Central memory CD8-positive, alpha-beta T cell (primary cell): ENCODE results near the gene SPATA31A7.
"Not testable (repeated sequence)": the region's sequence is repeated elsewhere in the genome, so short reads cannot be mapped to it uniquely, and the experiment has no call there.

ENCODE experiments used
- ATAC-seq: fragments of 150-1000 bp; cut with Tn5 transposase; replicated peaks from 2 replicates; pipeline ENCODE4 v1.10.0; 2022; ENCODE audit warnings: mild to moderate bottlenecking, moderate FRiP score, moderate number of reproducible peaks; ENCODE audit not compliant: poor library complexity, severe bottlenecking; ENCODE audit errors: extremely low read depth
- DNase-seq, 2 donors: peaks; one replicate each; pipeline ENCODE4 v3.0.0; 2021; ENCODE audit warnings: low spot score in 2 of 2
- H3K27ac Mint-ChIP-seq: one replicate; pipeline ENCODE4 v1.8.0; 2022; ENCODE audit warnings: low read depth, mild to moderate bottlenecking, moderate library complexity, mixed read lengths
- H3K27me3 Mint-ChIP-seq: one replicate; pipeline ENCODE4 v1.8.0; 2022; ENCODE audit warnings: mixed read lengths
- H3K36me3 Mint-ChIP-seq: one replicate; pipeline ENCODE4 v1.8.0; 2022; ENCODE audit warnings: mild to moderate bottlenecking, moderate library complexity, mixed read lengths; ENCODE audit not compliant: insufficient read depth
- H3K4me1 Mint-ChIP-seq: one replicate; pipeline ENCODE4 v1.8.0; 2022; ENCODE audit warnings: mixed read lengths
- H3K4me3 Mint-ChIP-seq: one replicate; pipeline ENCODE4 v1.8.0; 2022; ENCODE audit warnings: mild to moderate bottlenecking, moderate library complexity, mixed read lengths
- H3K9me3 Mint-ChIP-seq: one replicate; pipeline ENCODE4 v1.8.0; 2022; ENCODE audit warnings: mixed read lengths

The SPATA31A7 gene

DNA sequence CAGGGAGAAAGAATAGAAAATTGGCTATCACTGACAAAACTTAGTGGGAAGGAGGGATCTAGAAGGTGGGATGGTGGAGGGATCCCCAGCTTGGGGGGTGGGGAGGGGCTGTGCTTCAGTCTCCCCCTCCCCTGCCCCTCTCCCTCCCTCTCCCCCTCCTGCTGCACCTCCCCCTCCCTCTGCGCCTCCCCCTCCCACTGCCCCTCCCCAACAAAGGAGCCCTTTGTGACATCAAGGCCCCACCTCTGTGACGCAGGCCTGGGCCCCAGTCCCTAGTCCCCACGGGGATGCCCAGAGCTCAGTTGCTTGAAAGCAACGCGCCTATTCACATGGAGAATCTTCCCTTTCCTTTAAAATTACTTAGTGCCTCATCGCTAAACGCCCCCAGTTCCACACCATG lies at the start of gene SPATA31A7:
Gene SPATA31A7, plus strand, starts transcription at position 301 of the 400 bp plus-strand sequence. Its CDS starts 29 bp downstream, at position 330.
- H3K9me3 Mint-ChIP-seq, H3K4me3 Mint-ChIP-seq, DNase-seq, H3K27ac Mint-ChIP-seq, H3K27me3 Mint-ChIP-seq, H3K4me1 Mint-ChIP-seq, ATAC-seq, H3K36me3 Mint-ChIP-seq: not testable (repeated sequence)

DNA sequence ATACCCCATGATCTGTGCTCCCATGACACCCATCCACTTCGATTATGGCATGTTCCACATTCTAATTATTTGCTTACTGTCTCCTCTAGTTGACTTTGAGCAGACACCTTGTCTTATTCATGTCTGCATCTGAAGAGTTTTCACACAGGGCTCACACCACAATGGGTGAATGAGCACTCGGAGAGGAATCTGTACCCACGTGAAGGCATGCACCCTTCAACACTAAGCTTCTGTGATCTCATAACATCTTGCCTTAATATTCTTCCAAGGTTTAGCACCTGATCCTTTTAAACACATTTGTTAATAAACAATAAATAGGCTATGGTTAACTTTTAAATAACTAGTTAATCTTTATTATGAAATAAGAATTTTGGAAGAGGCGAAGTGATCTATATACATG lies 36.6 kb downstream of the SPATA31A7 start:
- not testable (repeated sequence) for H3K27ac Mint-ChIP-seq, H3K27me3 Mint-ChIP-seq, H3K36me3 Mint-ChIP-seq, DNase-seq, H3K9me3 Mint-ChIP-seq, ATAC-seq, H3K4me1 Mint-ChIP-seq, H3K4me3 Mint-ChIP-seq
